Measurements from ENCODE around the gene INPP5A. TPM values are rescaled to one million over a fixed set of nuclear protein-coding genes. Genes with fewer than 3 reads are reported as not detected.
A peak's percentile ranks its signal among the peaks of the same experiment; 100 is the strongest.

The INPP5A gene
- total and polyA plus RNA-seq, 10 of the 15 experiments (the other 5 are each of a cell fraction or from before 2014, with no cell fraction given) = 0.52 to 15.0 (median 6.3) TPM

- TF ChIP-seq EGR1 (IDR thresholded peaks at IDR 0.05; ENCODE audit: borderline replicate concordance in 1 of 2, low read depth in 2 of 2, low read length in 2 of 2) (no peak), CBX3 (IDR thresholded peaks at IDR 0.05; ENCODE audit: borderline replicate concordance, low read depth) (no peak), SMARCA5 (IDR thresholded peaks at IDR 0.05) (peak; percentile 38; the same call in 1 of the 2 replicates), MTA2 (IDR thresholded peaks at IDR 0.05; ENCODE audit: low read depth) (peak; percentile 93), ESRRA (IDR thresholded peaks at IDR 0.05; ENCODE audit: low read length) (no peak), NFYA (IDR thresholded peaks at IDR 0.05; ENCODE audit: borderline replicate concordance, low read depth, low read length) (no peak), CBX5 (IDR thresholded peaks at IDR 0.05; ENCODE audit: low read depth) (no peak; the same call in 1 of the 2 replicates), CHD1 (IDR thresholded peaks at IDR 0.05; ENCODE audit: low read depth, low read length) (no peak), REST (IDR thresholded peaks at IDR 0.05; ENCODE audit: low read depth, low read length) (no peak), LARP7 (IDR thresholded peaks at IDR 0.05) (0 out of 2 replicates have a peak, but pooled peaks have one; percentile 40), SP1 (IDR thresholded peaks at IDR 0.05; ENCODE audit: low read depth, low read length) (no peak), ZBED1 (IDR thresholded peaks at IDR 0.05; ENCODE audit: borderline replicate concordance) (0 out of 2 replicates have a peak, but pooled peaks have one; percentile 69), NR2F1 (conservative IDR thresholded peaks at IDR 0.05) (peak; percentile 83), PBX3 (IDR thresholded peaks at IDR 0.05; ENCODE audit: insufficient replicate concordance, low read depth, low read length) (peak; percentile 28), ZNF274 (IDR thresholded peaks at IDR 0.05; ENCODE audit: insufficient read depth, insufficient read length) (no peak), ZZZ3 (IDR thresholded peaks at IDR 0.05; ENCODE audit: control insufficient read depth, insufficient read length, low read depth) (no peak), MYC (IDR thresholded peaks at IDR 0.05; ENCODE audit: insufficient read depth, insufficient read length, insufficient replicate concordance, low read length, severe bottlenecking) (peak; percentile 48), JUND (IDR thresholded peaks at IDR 0.05; ENCODE audit: low read depth, low read length) (peak; percentile 77; the same call in 1 of the 2 replicates), PML (IDR thresholded peaks at IDR 0.05; ENCODE audit: low read length) (no peak), NFIC (IDR thresholded peaks at IDR 0.05; ENCODE audit: low read depth, low read length) (peak; percentile 93), IKZF1 (conservative IDR thresholded peaks at IDR 0.05) (peak; percentile 99), SIX5 (IDR thresholded peaks at IDR 0.05; ENCODE audit: low read depth, low read length, severe bottlenecking) (no peak), KLF5 (IDR thresholded peaks at IDR 0.05; ENCODE audit: partially characterized antibody) (peak; percentile 78), BHLHE40 (IDR thresholded peaks at IDR 0.05; ENCODE audit: borderline replicate concordance in 1 of 2, low read depth in 2 of 2, low read length in 1 of 2) (peak; percentile 72 to 75), DPF2 (IDR thresholded peaks at IDR 0.05) (peak; percentile 96), TCF3 (IDR thresholded peaks at IDR 0.05; ENCODE audit: borderline replicate concordance, insufficient read depth, low read depth, low read length) (peak; percentile 47; the same call in 1 of the 2 replicates), IKZF2 (IDR thresholded peaks at IDR 0.05) (peak; percentile 99), NR2C1 (IDR thresholded peaks at IDR 0.05) (no peak)
Measured at GRCh38 chr10:132575320-132576201, 38.0 kb downstream of the INPP5A start (continued).

Data from GM12878 (cell line).